Fibroblast of the aortic adventitia (primary cell): ENCODE data around the gene ESYT2. TPM values are rescaled to one million over a fixed set of nuclear protein-coding genes. Genes with fewer than 3 reads are reported as not detected.

Source experiments
- DNase-seq: peaks from one replicate; pipeline ENCODE4 v3.0.0-alpha.2; 2010; ENCODE audit warnings: low read depth
- H3K4me3 ChIP-seq: 2 replicates; pipeline ENCODE4 v1.5.1; 2011; ENCODE audit warnings: low read depth, mild to moderate bottlenecking, control low read depth, low read length, moderate library complexity
- total RNA-seq: library from RNA; depleted of rRNA; stranded (reverse); fragments of >200 nt; gene quantifications from 2 replicates; pipeline ENCODE4 v1.2.3, GENCODE V29; 2012; ENCODE audit warnings: low replicate concordance
- TF ChIP-seq, protein P1 (sequence below): IDR thresholded peaks from 2 replicates; pipeline ENCODE4 v1.5.1; 2011; ENCODE audit warnings: mild to moderate bottlenecking, low read length, control low read depth, inconsistent platforms; ENCODE audit not compliant: insufficient read depth

The ESYT2 gene
- total RNA-seq, 1 donor: 105 TPM

DNA sequence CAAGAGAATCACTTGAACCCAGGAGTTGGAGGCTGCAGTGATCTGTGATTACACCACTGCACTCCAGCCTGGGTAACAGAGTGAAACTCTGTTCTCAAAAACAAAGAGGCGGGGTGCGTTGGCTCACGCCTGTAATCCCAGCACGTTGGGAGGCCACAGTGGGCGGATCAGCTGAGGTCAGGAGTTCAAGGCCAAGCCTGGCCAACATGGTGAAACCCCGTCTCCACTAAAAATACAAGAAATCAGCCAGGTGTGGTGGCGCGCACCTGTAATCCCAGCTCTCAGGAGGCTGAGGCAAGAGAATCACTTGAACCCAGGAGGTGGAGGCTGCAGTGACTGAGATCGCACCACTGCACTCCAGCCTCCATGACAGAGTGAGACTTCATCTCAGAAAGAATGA lies 82.4 kb downstream of the ESYT2 start:
- no peak overlapping the region for H3K4me3 ChIP-seq
- TF ChIP-seq, protein P1, sequence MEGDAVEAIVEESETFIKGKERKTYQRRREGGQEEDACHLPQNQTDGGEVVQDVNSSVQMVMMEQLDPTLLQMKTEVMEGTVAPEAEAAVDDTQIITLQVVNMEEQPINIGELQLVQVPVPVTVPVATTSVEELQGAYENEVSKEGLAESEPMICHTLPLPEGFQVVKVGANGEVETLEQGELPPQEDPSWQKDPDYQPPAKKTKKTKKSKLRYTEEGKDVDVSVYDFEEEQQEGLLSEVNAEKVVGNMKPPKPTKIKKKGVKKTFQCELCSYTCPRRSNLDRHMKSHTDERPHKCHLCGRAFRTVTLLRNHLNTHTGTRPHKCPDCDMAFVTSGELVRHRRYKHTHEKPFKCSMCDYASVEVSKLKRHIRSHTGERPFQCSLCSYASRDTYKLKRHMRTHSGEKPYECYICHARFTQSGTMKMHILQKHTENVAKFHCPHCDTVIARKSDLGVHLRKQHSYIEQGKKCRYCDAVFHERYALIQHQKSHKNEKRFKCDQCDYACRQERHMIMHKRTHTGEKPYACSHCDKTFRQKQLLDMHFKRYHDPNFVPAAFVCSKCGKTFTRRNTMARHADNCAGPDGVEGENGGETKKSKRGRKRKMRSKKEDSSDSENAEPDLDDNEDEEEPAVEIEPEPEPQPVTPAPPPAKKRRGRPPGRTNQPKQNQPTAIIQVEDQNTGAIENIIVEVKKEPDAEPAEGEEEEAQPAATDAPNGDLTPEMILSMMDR: no peak
- DNase-seq: no peak

GRCh38 chr7:158745057-158745715 lies 84.1 kb downstream of the ESYT2 start:
- TF ChIP-seq, protein P1: no peak
- DNase-seq: no peak

DNA sequence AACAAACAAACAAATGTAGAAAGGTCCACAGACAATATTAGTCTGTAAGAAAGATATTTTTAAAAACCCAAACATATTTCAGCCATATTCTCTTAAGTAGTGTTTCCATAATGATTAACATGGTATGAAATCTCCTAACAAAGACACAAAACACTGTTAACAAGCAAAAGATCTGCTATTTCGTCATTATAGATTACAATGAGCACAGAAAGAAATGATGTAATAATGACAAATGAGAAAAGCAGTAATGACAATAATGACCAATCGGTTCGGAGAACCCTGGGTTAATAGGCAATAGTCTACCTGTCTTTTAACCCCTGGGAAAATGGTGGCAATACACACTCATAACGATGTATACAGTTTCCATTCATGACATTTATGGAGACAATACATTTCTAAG lies 85.2 kb downstream of the ESYT2 start:
- DNase-seq: no peak
- TF ChIP-seq, protein P1: no peak
- H3K4me3 ChIP-seq: no peak overlapping the region

More at GRCh38 chr7:158745057-158745715, 84.1 kb downstream of the ESYT2 start:
- no peak overlapping the region for H3K4me3 ChIP-seq

- TF ChIP-seq, protein P1: no peak
- no peak for DNase-seq
- no peak overlapping the region for H3K4me3 ChIP-seq
These were observed 86.1 kb downstream of the ESYT2 start for GRCh38 chr7:158743219-158743618.

- DNase-seq: no peak
- no peak overlapping the region for H3K4me3 ChIP-seq
- TF ChIP-seq, protein P1: no peak
These were observed 87.1 kb downstream of the ESYT2 start for GRCh38 chr7:158742065-158742821.

DNA sequence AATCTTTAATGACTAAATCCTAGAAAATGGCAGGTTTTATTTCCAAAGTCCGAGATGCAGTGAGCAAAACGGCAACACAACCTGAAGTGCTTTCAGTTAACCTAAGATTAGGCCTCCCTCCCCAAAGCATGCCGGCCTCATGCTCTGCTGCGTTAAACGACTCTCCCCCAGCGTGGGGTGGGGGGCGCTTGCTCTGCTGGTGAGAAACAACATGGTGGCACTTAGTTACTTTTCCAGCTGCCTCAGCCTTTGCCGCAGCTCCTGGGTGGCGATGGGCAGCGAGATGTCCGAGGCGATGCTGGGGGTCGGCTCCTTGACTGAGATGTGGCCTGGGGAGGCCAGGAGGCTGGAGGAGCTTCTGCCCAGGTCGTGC lies 88.0 kb downstream of the ESYT2 start:
- no peak for DNase-seq
- TF ChIP-seq, protein P1: no peak

More for the DNA sequence above, 88.0 kb downstream of the ESYT2 start:
- no peak overlapping the region for H3K4me3 ChIP-seq
